HG03135 (cell line): ENCODE results near the gene HHAT.

Experiments used
- ATAC-seq: cut with Tn5 transposase; IDR thresholded peaks from one replicate; pipeline ENCODE4 v1.9.1; 2021; ENCODE audit warnings: mild to moderate bottlenecking, moderate library complexity; ENCODE audit not compliant: unreplicated experiment

HHAT gene

DNA sequence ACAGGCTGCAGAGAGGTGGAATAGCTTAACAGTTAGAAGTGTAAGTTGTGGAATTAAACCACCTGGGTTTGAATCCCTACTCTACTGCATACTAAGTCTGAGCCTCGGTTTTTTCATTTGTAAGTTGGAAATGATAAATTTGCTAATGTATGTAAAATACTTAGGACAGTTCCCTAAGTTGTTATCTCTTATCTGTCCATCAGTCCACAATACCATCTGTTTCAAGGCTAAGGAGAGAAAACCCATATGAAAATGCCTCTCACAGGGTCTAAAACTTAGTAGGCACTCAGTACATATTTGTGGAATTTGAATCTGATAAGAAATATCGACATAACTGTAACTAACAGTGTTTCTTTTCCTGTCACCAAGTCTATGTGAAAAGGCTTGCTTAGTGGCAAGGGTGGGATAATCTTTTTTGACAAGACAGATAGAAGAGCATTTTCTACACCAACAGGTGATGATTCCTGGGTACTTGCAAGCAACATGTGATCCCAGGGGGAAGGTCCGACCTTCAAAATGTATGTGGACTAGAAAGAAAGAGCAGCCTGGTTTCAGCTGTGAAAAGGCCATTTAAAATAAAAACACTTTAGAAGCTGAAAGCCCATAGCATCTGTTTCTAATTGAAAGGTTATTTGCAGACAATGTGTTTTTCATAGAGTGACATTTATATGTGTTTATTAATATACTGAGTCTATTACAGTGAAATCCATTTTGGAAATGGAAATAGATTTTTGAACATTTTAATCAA lies 202.9 kb downstream of the HHAT start:
- ATAC-seq, result no peak

DNA sequence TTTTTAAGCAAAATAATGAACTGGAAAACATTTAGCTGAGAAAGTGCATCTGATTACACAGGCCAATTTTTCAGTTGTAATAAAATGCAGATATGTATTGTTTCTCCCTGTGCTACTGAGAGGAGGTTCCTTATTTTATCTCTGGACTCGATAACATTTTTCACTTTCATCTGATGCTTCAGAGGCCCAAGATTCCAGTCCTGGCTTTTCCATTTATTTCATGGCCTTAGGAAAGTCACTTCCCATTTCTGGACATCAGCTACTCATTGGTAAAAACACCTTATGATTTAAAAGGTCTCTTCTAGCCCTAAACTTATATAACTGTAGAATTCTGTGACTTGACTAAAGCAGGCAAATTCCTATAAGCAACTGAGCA lies 203.5 kb downstream of the HHAT start:
- no peak for ATAC-seq

DNA sequence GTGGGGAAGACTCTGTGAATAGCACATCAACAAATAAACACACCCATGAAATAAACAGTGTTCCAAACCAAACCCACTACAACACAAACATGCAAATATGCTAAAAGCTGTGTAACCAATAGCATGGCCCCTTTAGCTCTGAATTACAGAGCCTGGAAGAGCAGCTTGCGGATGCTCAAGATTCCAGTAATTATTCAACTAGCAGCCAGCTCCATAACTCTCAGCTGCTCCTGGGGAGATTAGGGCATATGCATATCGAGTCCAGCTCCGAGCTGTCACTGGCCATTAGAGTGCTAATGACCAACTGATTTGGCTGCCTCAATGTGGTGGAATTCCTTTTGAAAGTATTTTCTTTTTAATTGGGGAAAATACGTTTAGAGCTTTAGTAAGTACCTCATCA lies 207.1 kb downstream of the HHAT start:
- ATAC-seq, result no peak

DNA sequence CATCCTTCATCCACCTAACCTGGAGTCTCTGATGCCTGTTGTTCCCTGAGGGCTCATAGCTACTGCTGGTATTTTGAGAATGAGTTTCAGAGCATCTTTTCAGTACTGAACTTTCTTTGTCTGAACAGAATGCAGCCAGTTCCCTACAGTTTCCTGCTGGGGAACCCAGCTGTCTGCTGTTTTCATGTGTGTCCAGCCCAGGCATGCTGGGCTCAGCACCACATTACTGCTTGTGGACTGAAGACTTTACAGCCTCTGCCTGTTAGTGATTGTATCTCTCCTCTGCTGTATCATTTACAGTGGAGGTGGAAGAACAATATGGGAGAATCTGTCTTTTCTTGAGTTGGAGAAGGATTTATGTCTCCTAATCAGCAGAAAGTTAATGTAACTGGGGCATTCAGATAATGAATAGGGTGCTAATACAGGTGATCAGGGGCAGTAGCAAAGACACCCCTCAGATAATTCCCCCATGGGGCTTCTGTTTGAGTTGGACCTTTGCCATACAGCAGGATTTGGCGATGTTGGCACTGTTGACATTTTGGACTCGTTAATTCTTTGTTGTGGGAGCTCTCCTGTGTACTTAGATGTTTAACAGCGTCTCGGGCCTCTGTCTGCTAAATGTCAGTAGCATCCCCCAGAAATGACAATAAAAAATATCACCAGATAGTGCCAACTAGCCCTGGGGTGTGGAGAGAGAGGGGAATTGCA lies 207.7 kb downstream of the HHAT start:
- no peak for ATAC-seq

DNA sequence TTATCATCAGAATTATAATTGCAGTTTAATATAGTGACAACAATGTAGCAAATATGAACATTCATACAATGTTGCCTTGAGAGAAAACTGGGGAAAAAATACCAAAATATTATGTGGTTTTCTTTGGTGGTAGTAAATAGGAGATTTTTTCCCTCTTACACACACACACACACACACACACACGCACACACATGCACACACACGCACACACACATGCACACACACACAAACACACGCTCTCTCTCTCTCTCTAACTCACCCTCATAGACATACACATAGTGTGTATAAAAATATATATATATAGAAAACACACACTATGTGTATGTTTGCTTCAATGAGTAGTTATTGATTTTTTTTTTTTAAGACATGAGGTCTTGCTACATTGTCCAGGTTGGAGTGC lies 211.6 kb downstream of the HHAT start:
- no peak for ATAC-seq

DNA sequence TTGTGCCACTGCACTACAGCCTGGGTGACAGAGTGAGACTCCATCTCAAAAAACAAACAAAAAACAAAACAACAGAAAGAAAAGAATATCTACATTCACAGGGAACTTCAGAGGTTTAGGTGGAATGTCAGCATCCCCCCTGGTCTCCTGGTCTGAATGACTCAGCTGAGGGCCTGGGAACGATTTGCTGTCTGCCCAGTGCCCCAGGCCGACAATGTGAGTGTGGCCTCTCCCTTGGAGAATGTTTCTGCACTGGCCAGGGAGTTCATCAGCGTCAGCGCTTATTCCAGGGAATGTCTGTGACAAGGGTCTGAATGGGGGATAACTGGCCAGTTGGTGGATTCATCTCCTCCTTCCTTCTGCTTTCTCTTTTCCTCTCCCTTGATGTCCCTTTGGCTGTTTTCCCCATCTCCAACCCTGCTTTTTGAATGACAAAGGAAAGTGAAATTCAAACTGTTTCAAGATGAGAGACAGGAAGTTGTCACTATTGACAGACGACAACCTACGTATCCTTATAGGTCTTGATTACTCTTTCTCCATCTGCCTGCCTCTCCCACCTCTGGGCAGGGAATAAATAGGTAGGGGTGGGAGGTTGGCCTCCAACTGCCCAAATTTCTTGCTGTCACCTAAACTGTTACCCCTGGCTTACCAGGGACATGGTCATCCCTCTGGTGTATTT lies 213.1 kb downstream of the HHAT start:
- no peak for ATAC-seq

DNA sequence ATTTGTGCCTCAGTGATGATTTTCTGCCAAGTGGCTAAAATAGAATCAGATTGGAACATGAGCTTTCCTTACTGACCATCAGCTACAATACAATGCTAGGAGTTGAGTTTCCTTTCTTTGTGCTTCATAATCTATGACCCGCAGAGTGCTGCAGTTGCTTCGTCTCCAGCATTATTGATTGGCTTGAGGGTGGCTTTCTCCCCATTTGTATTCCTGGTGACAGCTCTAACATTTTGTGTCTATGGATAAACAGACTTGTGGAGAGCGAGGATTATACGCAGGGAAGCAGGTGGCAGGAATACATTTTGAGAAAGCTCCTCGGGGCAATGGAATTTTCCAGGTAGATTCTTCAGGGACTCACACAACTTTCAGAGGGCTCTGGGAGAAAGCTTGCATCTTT lies 223.2 kb downstream of the HHAT start:
- ATAC-seq, result no peak

DNA sequence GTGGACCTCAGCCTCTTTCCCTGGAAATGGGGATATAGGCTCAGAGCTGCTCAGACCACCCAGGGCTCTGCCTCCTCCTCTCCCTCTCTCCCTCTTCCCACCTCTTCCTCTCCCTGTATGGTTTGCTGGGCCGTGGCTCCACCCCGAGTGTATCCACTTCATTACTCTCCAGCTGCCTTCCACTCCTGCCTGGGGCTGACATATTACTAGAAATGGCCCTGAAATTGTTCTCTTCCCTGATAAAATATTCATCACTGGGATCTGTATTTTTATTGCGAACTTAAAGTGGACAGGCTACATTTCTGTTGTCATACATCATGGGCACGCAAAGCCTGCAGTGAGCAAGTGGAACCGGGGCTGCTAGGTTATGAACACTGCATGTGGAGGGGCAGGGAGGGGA lies 225.0 kb downstream of the HHAT start:
- ATAC-seq, result no peak

DNA sequence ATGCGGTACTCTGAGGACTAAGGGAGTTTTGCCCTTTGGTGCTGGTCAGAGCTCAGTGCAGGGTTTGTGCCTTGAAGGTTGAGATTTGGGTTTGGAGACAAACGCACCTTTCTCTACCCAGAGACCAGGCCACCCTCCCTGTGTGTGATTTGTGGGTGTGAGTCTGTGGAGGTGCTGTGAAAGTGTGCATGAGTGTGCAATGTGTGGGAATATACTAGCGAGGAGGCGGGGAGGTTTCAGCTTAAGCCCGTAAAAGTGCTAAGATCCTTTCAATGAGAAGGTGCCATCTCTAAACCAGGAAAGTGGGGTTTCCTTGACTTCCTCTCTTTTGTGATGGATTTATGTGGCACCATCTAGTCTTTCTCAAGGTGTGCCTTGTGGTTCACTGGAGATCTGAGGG lies 225.7 kb downstream of the HHAT start:
- ATAC-seq, result no peak

DNA sequence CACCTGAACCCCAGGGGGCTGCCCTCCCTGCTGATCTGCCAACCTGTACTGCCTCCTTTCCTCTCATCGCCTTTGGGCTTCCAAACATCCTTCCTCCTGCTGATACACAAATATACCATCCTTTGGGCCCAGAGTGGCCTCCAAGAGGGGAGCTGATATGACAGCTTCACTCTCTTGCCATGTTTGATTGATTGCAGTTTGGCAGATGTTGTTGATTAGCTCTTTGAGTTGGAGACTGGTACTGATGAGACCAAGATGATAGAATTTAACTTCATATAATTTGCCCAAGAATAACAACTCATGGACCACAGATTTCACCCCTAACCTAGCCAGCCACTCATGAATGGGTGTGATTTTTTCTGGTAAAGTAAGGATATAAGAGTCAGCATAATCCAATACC lies 227.8 kb downstream of the HHAT start:
- ATAC-seq, result no peak

DNA sequence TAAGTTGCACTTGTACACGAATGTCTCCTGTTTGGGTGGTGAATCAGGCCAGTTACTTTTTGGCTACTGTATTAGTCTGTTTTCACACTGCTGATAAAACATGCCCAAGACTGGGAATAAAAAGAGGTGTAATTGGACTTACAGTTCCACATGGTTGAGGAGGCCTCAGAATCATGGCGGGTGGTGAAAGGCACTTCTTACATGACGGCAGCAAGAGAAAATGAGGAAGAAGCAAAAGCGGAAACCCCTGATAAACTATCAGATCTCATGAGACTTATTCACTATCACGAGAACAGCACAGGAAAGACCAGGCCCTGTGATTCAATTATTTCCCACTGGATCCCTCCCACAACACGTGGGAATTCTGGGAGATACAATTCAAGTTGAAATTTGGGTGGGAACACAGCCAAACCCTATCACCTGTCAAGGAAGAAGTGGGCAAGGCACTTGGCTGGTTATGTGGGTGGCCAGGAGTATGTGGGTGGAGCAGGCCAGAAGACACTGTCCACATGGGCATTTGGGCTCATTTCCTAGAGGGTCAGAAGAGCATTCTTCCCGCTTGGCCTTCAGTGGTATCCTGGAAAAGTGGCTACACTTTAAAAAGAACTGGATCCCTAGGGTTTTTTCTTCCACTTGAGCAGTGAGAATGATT lies 228.8 kb downstream of the HHAT start:
- no peak for ATAC-seq

DNA sequence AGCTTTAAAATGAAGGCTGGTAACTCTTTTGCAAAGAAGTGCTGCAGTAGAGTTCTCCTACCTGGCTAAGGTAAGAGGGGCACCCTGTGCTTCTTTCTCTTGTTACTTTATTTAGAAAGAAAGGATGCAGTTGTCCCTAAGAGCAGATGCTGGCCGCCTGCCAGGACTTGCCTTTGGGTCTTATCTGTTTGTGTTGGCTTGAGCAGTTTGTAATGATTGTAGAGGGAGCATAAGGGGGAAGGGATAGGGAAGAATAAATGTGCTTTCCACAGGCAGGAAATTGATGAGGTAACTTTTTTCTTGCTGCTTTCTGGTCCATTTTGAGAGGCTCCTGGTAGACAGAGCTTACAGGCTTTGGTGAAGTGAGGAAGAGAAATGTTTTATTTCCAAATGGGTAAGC lies 229.6 kb downstream of the HHAT start:
- no peak for ATAC-seq

DNA sequence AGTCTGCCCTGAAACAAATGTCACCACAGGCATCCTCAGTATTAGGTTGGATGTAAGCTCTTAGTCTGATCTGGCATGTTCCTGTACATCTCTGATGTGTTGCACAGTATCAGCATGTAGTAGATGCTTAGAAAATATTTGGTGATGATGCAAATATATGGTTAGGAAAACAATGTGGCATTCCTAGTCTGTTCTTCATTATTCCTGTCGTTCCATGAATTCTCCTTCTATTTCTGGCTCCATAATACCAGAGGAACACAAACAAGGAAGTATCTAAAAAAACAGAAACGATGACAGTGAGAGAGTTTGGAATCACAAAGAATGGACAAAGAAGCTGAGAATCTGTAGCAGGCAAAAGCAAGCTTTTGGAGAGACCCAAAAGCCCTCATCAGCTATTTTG lies 236.6 kb downstream of the HHAT start:
- no peak for ATAC-seq

DNA sequence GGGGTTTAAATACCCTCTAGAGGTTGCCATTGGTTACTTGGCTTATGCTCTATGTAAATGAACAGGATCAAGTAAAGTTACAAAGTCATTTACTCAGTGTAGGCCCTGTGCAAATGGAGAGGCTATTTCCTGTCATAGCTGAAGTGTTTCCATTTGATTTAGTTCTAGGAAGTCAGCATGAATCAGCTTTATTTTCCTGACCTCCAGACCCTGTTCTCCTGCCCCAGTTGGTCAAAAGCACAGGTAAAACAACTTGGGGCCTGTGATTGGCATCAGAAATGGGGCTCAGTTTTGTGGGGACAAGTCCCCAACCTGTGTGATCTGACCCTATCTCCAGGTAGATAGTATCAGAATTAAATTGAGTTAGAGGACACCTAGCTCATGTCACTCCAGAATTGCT lies 239.9 kb downstream of the HHAT start:
- ATAC-seq, result no peak

DNA sequence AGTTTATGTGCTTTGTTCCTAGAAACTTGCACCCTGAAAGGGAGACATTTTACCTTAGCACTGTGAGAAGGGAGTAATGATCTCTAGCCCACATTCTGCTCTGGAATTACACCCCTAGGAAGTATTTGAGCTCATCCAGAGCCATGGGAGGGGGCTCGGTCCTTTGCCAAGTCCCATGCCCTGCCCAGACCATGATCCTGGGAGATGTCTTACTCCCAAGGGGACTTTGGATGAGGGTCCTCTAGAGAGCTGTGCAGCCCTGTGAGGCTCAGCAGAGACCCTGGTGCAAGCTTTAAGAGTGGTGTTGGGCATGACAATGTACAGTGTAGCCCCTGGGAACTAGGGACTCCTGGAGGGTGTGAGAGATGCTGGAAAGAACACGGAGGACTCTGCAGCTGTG lies 241.4 kb downstream of the HHAT start:
- no peak for ATAC-seq

DNA sequence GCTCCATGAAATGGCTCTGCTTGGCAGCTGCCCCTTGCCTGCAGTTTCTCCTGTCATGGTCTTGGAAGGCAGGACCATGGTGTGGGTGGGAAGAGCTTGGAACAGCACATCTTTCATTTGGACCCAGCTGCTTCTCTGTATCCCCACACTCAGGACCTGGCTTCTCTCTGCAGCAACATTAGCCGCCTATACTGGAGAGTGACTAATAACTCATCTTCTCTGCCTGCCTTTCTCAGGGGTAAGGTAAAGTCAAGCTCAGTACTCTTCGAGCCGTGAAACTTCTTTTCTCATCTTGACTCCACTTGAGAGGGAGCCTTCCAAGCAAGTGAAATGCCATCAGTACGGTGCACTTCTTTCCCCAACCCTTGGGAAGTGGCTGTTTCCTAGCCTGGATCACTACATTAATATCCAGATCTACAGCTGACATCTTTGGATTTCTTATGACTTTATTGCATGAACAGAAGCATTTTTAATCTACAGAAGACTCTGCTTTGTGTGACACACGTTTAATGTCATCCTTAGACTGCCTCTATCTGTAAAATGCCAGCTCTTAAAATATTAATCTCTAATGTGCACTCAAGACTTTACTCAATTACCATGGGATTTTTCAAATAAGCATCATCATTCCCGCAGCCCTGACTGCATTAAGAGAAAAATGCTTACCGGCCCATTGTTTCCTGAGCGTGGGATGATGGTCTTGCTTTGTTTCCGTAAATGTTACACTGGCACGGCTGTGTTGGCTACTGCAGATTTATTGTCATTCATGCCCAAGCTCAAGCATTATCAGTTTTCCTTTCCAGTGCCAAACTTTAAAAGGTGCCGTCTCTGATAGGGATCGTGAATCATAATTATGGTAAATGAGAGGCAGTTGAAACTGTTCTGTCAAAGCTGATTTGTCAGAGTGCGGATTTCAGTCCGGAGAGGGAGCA lies 242.9 kb downstream of the HHAT start:
- no peak for ATAC-seq

DNA sequence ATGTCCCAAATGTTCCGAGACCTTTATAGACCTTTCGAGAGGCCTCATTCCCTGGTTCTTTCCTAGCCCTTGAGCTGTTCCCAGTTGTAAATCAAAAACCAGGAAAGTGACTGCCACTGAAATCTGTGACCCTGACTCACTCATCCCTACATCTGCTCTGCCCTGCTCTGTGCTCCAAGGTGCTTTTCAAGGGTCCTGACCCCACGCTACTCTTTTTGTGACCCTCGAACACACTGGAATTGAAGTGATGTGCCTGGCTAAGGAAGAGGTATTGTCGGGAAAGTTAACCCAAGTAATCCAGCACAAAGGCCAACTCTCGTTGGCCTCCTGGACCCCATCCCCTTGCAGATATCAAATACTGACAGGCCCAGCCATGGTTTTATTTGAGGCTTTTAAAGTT lies 244.4 kb downstream of the HHAT start:
- ATAC-seq, result no peak

DNA sequence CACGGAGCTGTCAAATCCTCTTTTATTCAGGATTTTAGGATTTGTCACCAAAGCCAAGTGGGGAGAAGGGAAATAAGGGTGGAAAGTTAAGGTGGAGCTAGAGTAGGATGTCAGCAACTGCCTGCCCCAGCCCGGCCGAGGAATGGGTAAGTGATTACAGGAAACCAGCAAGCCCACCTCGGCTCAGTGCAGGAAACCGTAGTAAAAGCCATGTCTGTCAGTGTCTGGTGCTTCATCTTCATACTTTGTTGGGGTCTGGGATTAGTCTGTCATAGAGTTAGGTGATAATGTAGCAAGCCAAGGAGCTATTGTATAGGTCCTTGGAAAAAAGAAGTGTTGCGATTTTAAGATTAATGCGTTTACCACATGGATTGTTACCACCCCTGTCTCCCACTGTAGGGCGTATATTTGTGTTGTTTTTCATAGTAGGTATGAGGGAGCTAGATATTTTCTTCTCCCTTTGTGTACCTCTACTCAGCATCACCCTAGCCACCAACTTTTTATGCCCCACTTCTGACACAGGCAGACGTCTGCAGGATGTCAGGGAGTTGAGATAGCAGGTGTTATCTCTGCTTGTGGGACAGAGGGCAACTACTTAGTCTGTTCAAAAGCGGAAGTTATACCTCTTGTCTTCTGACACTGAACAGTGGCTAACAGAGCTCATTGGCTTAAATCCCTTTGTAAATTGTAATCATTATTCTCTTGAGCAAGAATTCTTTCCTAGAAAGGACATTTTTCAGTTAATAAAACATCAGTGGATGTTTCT lies 253.7 kb downstream of the HHAT start:
- no peak for ATAC-seq

DNA sequence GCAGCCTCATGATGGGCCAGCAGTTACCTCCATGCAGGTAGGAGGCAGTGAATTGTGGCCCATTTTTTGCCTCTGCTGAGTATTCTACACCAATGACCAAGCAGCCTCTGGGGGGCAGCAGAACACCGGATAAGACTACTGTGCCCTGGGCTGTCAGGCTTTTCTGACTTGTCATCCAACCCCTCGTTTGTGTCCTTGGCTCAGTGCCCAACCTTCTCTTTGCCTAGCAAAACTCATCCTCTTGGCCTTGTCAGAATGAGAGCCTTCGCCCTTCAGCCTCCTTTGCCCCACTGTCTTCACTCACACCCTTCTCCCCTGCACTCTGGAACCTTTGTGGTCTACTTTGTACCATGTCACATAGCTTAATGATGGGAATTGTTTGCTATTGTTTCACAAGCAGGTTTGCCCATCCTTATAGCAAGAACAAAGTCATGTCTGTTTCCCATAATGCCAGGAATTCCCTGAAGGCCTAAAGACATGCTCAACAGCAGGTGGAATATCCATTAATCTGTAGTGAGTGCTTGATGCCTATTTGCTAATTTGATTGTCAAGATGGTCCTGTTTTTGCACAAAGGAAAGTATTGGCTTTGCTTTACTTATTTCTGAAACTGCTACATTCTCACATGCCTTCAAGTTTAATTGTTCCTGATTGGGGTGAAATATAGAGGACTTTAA lies 255.9 kb downstream of the HHAT start:
- peak; percentile 86 for ATAC-seq
